ENCODE results near the gene GSTT4.
"Not testable (repeated sequence)": the region's sequence is repeated elsewhere in the genome, so short reads cannot be mapped to it uniquely, and the experiment has no call there.

The GSTT4 gene

GRCh38 chr22:24002851-24003250 is 2.4 kb downstream of the GSTT4 start:
- ChIA-PET POLR2A (no interaction called here), CTCF (interaction anchor here (1.7 kb wide), 1 partner anchor 10 kb away, joined by 6 read pairs; no protein-coding TSS in a partner anchor)
- H3K4me3 ChIP-seq (ENCODE audit: low read depth, low read length) = no peak overlapping the region
- TF ChIP-seq CTCF (IDR thresholded peaks at IDR 0.05; ENCODE audit: insufficient read depth, low read length, missing control alignments) = no peak
- DNase-seq (ENCODE audit: low read depth, low spot score) = no peak

GRCh38 chr22:24002272-24002671 is 3.0 kb downstream of the GSTT4 start:
- no peak for TF ChIP-seq CTCF (IDR thresholded peaks at IDR 0.05; ENCODE audit: insufficient read depth, low read length, missing control alignments)
- no peak for DNase-seq (ENCODE audit: low read depth, low spot score)
- POLR2A ChIA-PET = no interaction called here
- H3K4me3 ChIP-seq (ENCODE audit: low read depth, low read length) = no peak overlapping the region
- CTCF ChIA-PET = no interaction called here

GRCh38 chr22:24001314-24001713 is 3.9 kb downstream of the GSTT4 start:
- no peak for TF ChIP-seq CTCF (IDR thresholded peaks at IDR 0.05; ENCODE audit: insufficient read depth, low read length, missing control alignments)
- CTCF ChIA-PET = no interaction called here
- POLR2A ChIA-PET = no interaction called here
- no peak for DNase-seq (ENCODE audit: low read depth, low spot score)
- no peak overlapping the region for H3K4me3 ChIP-seq (ENCODE audit: low read depth, low read length)

GRCh38 chr22:23999779-24000178 is 5.5 kb downstream of the GSTT4 start:
- H3K4me3 ChIP-seq (ENCODE audit: low read depth, low read length); CTCF ChIA-PET; POLR2A ChIA-PET; DNase-seq (ENCODE audit: low read depth, low spot score): not testable (repeated sequence)

- no peak for TF ChIP-seq CTCF (IDR thresholded peaks at IDR 0.05; ENCODE audit: insufficient read depth, low read length, missing control alignments)
- no peak for DNase-seq (ENCODE audit: low read depth, low spot score)
- POLR2A ChIA-PET = no interaction called here
- CTCF ChIA-PET = no interaction called here
- H3K4me3 ChIP-seq (ENCODE audit: low read depth, low read length) = no peak overlapping the region
Observed at GRCh38 chr22:23997092-23997491, 8.2 kb downstream of the GSTT4 start.

GRCh38 chr22:23993581-23994177 is 11.6 kb downstream of the GSTT4 start:
- DNase-seq (ENCODE audit: low read depth, low spot score); H3K4me3 ChIP-seq (ENCODE audit: low read depth, low read length); POLR2A ChIA-PET: not testable (repeated sequence)
- CTCF ChIA-PET = interaction anchor here (0.9 kb wide), 1 partner anchor 254 kb away, joined by 3 read pairs; no protein-coding TSS in a partner anchor

GRCh38 chr22:23993080-23993479 is 12.2 kb downstream of the GSTT4 start:
- POLR2A ChIA-PET; H3K4me3 ChIP-seq (ENCODE audit: low read depth, low read length); DNase-seq (ENCODE audit: low read depth, low spot score): not testable (repeated sequence)
- CTCF ChIA-PET = interaction anchor here (0.9 kb wide), 1 partner anchor 254 kb away, joined by 3 read pairs; no protein-coding TSS in a partner anchor

GRCh38 chr22:23989583-23990244 is 15.5 kb downstream of the GSTT4 start:
- CTCF ChIA-PET; POLR2A ChIA-PET; DNase-seq (ENCODE audit: low read depth, low spot score); H3K4me3 ChIP-seq (ENCODE audit: low read depth, low read length): not testable (repeated sequence)

GRCh38 chr22:23986538-23987178 is 18.6 kb downstream of the GSTT4 start:
- POLR2A ChIA-PET; DNase-seq (ENCODE audit: low read depth, low spot score); CTCF ChIA-PET; H3K4me3 ChIP-seq (ENCODE audit: low read depth, low read length): not testable (repeated sequence)

- H3K4me3 ChIP-seq (ENCODE audit: low read depth, low read length); DNase-seq (ENCODE audit: low read depth, low spot score); CTCF ChIA-PET; POLR2A ChIA-PET: not testable (repeated sequence)
Observed at GRCh38 chr22:23986089-23986488, 19.2 kb downstream of the GSTT4 start.

All from AG04449 (cell line).